GM18508 (cell line): Measurements from ENCODE around the gene LGALS9B.
"Not testable (repeated sequence)": the region's sequence is repeated elsewhere in the genome, so short reads cannot be mapped to it uniquely, and the experiment has no call there.

Source experiments
- ATAC-seq: cut with Tn5 transposase; IDR thresholded peaks from one replicate; pipeline ENCODE4 v1.9.1; 2021; ENCODE audit warnings: moderate number of reproducible peaks; ENCODE audit not compliant: insufficient read depth, unreplicated experiment

Gene LGALS9B

DNA sequence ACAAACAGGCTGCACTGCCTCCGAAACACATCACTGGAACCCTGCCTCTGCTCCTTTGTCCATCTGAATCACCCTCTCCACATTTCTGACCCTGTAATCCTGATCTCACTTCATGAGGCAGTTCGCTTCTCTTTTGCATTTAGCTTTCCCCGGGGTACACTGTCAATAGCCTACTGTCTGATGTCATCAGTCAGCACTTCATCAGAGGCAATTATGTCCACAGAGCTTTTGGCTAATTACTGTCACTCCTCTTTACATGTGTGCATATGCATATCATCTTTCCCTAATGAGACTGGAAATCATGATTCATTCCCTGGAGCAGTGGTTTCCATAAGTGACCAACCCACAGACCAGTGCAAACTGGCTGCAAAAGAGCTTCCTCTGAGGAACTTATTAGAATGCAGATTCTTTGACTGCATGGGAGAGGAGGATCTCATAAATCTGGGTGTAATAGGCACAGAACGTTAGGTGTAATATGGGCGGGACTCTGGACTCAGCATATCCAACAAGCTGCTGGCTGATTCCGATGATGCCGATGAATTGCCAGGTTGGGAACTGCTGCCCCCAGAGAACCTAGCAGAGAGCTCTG lies 49.8 kb downstream of the LGALS9B start:
- not testable (repeated sequence) for ATAC-seq

DNA sequence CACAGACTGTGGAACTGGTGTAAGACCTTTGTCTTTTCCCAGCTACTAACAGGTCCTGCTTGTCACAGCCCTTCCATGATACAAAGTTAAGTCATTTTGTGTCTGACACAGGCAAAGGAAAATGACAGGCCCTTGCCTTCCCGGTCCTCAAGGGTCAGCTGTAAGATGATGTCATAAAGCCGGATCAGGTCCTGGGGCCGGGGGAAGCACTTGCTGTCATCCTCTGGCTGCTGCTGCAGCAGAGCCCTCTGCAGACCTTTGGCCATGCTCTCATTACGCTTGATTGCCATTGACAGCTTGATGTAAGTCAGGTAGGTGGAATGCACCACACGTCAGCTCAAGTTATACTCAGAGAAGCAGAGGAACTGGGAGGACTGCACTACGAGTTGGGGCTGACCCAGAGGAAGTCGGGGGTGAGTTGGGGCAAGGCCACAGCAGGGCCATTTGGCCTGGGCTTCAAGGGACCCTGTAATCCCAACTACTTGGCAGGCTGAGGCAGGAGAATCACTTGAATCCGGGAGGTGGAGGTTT lies 50.9 kb downstream of the LGALS9B start:
- ATAC-seq, result not testable (repeated sequence)

DNA sequence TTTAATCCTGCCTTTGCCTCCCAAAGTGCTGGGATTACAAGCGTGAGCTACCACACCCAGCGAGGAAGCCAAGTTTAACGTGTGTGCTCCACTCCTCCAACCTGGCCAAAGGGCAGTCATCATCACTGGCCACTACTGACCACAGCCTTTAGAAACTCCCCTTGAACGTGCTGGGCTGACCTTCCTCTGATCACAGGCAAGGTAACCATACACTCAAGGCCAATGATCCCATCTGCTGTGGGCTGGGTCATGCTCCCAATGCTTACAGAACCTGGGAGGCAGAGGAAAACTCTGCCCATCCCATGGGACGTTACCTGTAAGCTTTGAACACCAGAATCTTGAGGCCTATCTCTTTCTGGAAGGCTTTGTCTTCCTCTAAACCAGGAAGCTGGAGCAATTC lies 51.9 kb downstream of the LGALS9B start:
- ATAC-seq, result not testable (repeated sequence)

DNA sequence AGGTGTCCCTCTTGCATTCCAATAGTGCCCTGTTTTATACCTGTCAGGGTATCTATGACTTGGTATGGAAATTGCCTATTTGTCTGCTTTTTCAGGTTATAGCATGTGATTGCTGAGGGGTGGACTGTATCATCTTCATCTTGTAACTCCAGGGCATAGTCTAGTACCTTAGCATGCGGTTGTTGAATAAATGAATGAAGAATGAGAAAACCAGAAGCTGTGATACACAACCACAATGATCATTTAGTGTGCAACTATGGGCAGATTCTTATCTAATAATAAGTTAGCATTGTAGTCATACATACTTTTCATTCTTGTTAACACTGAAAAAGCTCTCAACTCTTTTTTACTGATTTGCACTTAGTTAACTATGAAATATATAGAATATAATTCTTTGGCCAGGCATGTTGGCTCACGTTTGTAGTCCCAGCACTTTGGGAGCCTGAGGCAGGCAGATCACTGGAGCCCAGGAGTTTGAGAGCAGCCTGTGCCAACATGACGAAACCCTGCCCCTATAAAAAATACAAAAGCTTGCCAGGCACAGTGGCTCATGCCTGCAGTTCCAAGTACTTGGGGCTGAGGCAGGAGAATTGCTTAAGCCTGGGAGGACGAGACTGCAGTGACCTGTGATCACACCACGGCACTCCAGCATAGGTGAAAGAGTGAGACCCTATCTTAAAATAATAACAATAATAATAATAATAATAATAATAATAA lies 65.9 kb downstream of the LGALS9B start:
- ATAC-seq, result not testable (repeated sequence)

DNA sequence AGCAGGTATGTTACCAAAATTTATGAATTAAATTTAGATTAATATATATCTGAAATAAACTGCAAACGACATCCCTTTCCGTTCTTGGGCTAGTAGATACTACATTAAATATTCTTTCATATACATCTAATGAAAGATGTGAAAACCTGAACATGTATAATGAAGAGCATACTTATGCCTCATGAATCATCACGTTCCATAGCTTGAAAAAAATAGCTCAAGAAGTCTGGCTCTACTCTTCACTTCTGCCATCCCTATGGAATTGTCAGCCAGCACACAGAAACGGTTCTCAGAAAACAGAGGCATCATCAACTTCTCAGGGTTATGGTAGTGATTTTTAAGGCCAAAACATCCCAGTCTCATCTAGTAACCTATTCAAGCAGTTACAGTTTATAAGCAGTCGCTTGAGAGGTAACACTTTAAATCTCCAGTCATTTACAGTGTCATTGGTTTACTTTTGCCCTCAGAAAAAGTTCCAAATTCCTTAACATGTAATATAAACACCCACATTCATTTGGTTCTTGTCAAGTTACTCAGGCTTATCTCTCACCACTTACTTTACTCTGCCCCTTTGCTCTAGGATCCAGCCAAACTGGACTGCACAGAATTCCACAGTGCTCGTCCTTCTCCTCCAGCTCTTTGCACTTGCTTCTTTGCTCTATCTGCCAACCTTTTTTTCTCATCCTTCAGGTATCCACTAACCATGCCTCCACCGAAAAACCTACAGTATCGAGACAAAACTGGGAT lies 66.6 kb downstream of the LGALS9B start:
- not testable (repeated sequence) for ATAC-seq
